HL-60 (cell line): ENCODE measurements around the gene ADRM1.

Experiments used
- GABPA ChIP-seq: IDR thresholded peaks from 2 replicates; pipeline ENCODE4 v1.6.1; 2012; ENCODE audit warnings: low read depth
- TF ChIP-seq, protein P1 (sequence below): IDR thresholded peaks from one replicate; pipeline ENCODE4 v1.5.1; 2011; ENCODE audit warnings: low read length, control low read depth, inconsistent platforms; ENCODE audit not compliant: insufficient read depth

DNA sequence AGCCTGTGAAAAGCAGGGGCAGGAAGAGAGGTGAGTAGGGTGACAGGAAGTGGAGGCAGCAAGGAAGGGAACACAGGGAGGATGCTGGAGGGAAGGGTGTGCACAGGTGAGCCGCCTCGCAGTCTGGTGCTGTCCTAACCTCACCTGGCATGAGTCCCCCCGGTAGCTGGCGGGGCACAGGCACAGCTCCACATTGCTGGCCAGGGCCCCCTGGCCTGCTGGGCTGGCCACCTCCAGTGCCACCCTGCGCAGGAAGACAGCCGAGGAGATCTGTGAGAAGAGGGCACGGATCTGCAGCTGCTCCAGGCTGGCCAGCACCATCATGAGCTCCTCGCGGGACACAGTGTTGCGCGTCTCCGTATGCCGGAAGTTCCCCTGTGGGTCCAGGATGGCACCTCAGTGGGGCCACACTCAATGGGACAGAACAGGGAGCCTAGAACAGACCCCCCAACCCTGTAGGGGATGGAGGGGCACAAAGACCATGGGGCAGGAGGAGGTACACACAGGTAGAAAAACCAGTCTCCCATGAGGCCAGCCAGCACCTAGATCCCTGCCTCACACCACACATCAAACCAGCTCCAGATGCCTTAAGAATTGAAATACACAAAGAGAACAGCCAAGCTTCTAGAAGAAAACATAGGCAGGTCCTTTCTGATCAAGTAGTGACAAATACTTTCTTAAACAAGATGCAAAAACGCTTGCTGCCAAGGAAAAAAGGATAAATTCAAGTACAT, 22.5 kb downstream of the ADRM1 start:
- TF ChIP-seq, protein P1, sequence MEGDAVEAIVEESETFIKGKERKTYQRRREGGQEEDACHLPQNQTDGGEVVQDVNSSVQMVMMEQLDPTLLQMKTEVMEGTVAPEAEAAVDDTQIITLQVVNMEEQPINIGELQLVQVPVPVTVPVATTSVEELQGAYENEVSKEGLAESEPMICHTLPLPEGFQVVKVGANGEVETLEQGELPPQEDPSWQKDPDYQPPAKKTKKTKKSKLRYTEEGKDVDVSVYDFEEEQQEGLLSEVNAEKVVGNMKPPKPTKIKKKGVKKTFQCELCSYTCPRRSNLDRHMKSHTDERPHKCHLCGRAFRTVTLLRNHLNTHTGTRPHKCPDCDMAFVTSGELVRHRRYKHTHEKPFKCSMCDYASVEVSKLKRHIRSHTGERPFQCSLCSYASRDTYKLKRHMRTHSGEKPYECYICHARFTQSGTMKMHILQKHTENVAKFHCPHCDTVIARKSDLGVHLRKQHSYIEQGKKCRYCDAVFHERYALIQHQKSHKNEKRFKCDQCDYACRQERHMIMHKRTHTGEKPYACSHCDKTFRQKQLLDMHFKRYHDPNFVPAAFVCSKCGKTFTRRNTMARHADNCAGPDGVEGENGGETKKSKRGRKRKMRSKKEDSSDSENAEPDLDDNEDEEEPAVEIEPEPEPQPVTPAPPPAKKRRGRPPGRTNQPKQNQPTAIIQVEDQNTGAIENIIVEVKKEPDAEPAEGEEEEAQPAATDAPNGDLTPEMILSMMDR = no peak
- TF ChIP-seq GABPA = no peak
